Middle frontal gyrus (tissue), 1 donor: ENCODE results near the gene IGF1.

Source experiments
- DNase-seq: peaks from one replicate; pipeline ENCODE4 v3.0.0-alpha.2; 2015; ENCODE audit warnings: low spot score; ENCODE audit errors: extremely low spot score

The IGF1 gene

GRCh38 chr12:102497743-102498142 is 17.4 kb upstream of the IGF1 start:
- no peak for DNase-seq

GRCh38 chr12:102496591-102496990 is 16.2 kb upstream of the IGF1 start:
- DNase-seq = no peak

- no peak for DNase-seq
Observed at GRCh38 chr12:102487226-102487625, 6.9 kb upstream of the IGF1 start.

GRCh38 chr12:102486153-102486552 is 5.8 kb upstream of the IGF1 start:
- DNase-seq = no peak

- DNase-seq = no peak
Observed at GRCh38 chr12:102484428-102484958, 4.1 kb upstream of the IGF1 start.

- no peak for DNase-seq
Observed at GRCh38 chr12:102484017-102484416, 3.7 kb upstream of the IGF1 start.

- DNase-seq = no peak
Observed at GRCh38 chr12:102483466-102483865, 3.1 kb upstream of the IGF1 start.

GRCh38 chr12:102481705-102482425 is 1.5 kb upstream of the IGF1 start:
- DNase-seq = no peak

- no peak for DNase-seq
Observed at GRCh38 chr12:102479939-102480338, 424 bp downstream of the IGF1 start.

- DNase-seq = no peak
Observed at GRCh38 chr12:102479099-102479885, 1.1 kb downstream of the IGF1 start.

- DNase-seq = no peak
Observed at GRCh38 chr12:102478405-102479098, 1.8 kb downstream of the IGF1 start.

- DNase-seq = no peak
Observed at GRCh38 chr12:102475355-102475754, 5.0 kb downstream of the IGF1 start.

- no peak for DNase-seq
Observed at GRCh38 chr12:102474438-102475064, 5.8 kb downstream of the IGF1 start.

GRCh38 chr12:102472496-102472895 is 7.9 kb downstream of the IGF1 start:
- no peak for DNase-seq

- no peak for DNase-seq
Observed at GRCh38 chr12:102471556-102471955, 8.8 kb downstream of the IGF1 start.

- DNase-seq = no peak
Observed at GRCh38 chr12:102470945-102471344, 9.4 kb downstream of the IGF1 start.

- DNase-seq = no peak
Observed at GRCh38 chr12:102468261-102468915, 12.0 kb downstream of the IGF1 start.

GRCh38 chr12:102465762-102466560 is 14.4 kb downstream of the IGF1 start:
- DNase-seq = no peak

- no peak for DNase-seq
Observed at GRCh38 chr12:102463659-102464249, 16.6 kb downstream of the IGF1 start.
